HG02852 (cell line): ENCODE data around the gene INPP1.
"Not testable (repeated sequence)": the region's sequence is repeated elsewhere in the genome, so short reads cannot be mapped to it uniquely, and the experiment has no call there.

ENCODE experiments used
- ATAC-seq: cut with Tn5 transposase; IDR thresholded peaks from one replicate; pipeline ENCODE4 v1.9.1; 2021; ENCODE audit warnings: mild to moderate bottlenecking, moderate library complexity; ENCODE audit not compliant: unreplicated experiment

The INPP1 gene, protein sequence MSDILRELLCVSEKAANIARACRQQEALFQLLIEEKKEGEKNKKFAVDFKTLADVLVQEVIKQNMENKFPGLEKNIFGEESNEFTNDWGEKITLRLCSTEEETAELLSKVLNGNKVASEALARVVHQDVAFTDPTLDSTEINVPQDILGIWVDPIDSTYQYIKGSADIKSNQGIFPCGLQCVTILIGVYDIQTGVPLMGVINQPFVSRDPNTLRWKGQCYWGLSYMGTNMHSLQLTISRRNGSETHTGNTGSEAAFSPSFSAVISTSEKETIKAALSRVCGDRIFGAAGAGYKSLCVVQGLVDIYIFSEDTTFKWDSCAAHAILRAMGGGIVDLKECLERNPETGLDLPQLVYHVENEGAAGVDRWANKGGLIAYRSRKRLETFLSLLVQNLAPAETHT

DNA sequence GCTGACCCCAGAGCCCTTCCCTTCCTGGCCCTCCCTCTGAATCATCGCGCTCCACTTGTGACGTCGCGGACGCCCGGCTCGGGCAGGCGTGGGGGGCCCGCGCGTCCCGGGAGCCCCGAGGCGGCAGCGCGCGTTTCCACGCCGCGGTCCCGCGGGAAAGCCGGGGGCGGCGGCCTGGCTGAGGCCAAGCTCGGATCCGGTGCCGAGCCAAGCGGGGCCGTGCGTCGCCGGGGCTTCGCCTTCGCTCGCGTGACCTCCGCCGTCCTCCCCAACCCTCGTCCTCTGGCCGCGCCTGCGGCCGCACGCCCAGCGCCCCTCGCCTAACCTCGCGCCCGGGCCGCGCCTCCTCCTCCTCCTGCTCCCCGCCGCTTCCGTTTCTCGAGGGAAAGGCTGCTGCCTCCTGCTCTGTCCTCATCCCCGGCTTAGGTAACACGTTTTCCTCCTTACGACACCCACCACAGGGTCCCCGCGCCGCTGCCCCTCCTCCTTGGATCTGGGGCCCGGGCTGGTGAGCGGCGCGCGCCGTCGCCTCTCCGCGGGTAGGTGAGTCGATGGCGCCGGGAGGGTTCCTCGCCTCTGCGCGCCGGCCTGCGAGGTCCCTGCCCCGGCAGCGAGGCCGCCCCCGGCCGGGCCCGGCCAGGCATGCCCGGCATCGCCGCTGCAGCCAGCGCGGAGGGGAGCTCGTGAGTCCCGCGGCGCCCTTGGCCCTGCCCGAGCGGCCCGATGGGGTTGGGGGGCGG, at the start of gene INPP1:
TSS of gene INPP1 (plus strand) at position 54 of the 740 bp plus-strand sequence. CDS start 16,514 bp downstream, outside the sequence.
- peak; percentile 59 for ATAC-seq

DNA sequence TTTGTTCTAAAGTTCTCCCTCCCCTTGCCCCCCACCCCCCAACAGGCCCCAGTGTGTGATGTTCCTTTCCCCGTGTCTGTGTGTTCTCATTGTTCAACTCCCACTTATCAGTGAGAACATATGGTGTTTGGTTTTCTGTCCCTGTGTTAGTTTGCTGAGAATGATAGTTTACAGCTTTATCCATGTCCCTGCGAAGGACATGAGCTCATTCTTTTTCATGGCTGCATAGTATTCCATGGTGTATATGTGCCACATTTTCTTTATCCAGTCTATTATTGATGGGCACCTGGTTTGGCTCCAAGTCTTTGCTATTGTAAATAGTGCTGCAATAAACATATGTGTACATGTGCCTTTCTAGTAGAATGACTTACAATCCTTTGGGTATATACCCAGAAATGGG, 45.5 kb upstream of the INPP1 start:
- not testable (repeated sequence) for ATAC-seq

DNA sequence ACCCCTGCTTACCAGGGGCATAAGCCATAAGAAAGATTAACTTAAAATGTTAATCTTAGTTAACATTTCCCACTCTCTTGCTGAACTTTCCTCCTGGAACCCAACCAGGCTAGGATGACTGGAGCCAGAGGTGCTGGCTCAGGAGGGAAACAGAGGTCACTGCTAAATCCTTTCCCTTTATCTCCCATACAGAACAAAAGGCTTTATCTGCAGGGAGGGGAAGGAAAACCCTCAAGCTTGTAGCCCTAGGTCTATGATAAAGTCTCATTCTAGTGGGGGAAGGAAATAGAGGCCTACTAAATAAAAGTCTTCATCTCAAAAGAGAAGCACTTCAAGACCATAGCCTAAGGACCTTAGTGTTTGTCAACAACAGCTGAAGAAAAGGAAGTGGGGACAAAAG, 42.4 kb upstream of the INPP1 start:
- no peak for ATAC-seq

DNA sequence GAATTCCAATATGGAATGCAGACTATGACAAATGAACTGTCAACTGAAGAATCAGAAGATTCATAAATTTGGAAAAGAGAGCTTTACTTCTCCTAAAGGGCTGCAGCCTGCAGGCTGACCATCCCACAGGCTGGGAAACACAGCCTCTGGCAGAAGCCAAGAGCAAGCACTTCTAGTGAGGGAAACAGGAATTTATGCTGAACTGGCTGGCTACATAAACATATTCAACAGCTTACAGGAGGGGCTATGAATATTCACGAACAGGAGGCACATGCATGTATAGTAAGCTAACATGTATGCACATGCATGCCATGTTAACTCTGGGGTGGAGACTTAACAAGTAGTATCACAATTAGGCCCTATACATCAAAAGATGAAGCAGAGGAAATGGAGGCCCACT, 41.3 kb upstream of the INPP1 start:
- ATAC-seq, result no peak

DNA sequence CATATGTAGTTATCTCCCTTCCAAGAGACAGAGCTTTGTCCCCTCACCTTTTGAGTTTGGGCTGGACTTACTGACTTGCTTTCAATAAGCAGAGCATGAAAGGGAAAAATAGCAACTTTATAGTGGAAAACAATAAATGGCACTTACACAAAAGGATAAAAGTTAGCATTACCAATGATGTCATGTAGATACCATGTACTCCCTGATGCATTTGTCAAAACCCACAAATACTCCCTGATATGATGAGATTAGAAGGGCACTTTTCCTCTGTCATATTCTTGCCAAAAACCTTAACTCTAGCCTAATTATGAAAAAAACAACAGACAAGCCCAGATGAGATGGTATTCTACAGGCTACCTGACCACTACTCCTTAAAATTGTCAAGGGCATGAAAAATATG, 39.7 kb upstream of the INPP1 start:
- ATAC-seq, result no peak

DNA sequence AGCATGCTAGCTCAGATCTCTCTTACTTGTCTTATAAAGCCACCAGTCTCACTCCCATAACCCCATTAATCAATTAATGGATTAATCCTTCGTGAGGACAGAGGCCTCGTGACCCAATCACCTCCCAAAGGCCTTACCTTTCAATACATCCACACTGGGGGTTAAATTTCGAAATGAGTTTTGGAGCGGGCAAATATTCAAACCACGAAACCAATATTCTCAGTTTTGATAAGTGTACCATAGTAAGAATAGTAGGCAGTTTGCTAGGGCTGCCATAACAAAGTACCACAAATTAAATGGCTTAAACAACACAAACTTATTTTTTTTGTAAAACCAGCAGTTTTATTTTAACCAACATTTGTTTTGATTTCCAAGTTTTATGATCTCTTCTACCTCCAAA, 39.0 kb upstream of the INPP1 start:
- ATAC-seq, result no peak

DNA sequence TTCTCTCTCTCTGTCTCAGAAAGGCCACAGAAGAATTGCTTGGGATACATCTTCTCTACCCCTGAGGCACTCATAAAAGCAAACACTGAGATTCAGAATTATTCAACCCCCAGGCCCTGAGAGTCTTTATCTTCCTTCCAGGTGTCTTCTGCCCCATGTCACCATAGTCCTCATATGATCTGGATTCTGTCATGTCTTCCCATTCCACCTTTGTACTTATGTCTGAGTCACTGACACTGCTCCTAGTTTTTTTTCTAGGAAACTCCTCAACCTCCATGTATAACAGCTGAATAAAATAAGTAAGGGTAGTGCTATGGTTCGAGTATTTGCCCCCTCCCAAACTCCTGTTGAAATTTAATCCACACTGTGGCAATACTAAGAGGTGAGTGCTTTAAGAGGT, 35.4 kb upstream of the INPP1 start:
- ATAC-seq, result no peak

DNA sequence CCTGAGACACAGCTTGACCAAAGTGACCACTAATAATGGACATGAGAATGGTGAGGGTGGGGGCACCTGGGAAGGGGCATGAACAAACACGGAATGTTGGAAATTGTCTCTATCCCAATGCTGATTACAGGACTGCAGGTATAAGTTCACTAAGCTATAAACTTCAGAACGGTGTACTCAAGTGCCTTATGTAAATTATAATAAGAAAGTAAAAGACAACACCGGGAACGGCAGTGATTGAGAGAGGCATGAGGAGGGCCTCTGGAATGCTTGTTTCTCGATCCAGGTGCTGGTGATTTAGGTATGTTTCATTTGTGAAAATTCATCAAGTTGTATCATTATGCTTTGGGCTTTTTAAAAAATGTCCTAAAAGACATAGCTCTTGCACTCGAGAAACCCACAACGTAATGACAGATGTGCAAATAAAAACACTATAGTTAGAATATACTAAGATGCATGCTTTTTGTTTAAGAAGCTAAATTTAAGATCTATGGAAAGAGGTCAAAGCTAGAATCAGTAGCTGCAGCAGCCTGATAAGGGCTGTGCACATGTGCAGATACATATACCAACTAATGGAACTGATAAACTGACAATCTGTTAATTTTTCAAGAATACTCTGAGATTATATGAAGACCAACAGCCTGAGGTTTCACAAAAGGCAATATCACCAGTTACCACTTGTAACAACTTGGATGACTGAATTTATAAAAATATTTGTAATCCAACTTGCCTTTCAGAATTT, 31.3 kb upstream of the INPP1 start:
- ATAC-seq, result no peak

DNA sequence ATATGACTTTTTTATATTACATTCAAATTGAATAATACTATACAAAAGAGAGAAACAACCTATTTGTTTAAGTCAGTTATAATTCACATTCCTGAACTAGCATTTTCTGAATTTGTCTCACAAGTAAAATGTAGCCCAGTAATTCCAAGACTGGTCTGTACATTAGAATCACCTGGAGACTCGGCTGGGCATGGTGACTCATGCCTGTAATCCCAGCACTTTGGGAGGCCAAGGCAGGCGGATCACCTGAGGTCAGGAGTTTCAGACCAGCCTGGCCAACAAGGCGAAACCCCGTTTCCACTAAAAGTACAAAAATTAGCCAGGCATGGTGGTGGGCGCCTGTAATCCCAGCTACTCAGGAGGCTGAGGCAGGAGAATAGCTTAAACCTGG, 30.8 kb upstream of the INPP1 start:
- not testable (repeated sequence) for ATAC-seq

DNA sequence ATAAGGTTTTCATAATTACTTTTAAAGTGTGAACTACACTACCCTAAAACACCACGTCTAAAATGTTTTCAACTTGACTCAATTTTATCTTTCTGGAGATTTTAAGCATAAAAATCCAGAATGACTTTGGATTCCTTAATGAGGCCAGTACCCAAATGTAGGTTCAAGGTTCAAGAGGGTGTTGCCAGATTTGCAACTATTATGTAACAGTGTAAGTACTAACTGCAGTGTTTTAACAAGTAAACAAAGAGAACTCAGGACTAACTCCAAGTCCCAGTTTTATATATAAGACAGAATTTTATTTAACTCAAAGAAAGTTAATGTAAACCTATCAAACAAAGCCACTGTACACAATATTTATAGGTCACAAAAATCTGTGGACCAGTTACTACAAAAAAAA, 29.5 kb upstream of the INPP1 start:
- ATAC-seq, result no peak

DNA sequence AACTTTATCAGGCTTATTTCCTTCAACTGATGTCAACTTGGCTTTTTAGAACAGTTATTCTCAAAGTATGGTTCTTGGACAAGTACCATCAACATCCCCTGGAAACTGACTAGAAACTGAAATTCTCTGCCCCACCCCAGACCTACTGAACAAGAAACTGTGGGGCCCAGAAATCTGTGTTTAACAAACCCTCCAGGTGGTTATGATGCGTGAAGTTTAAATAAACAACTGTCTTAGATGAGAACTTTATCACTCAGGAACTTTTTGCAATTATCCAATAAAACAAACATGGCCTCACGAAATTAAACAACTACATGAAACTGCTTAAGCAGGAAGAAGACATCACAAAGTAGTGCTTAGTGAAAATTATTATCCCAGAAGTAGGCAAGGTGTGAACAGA, 28.1 kb upstream of the INPP1 start:
- no peak for ATAC-seq

DNA sequence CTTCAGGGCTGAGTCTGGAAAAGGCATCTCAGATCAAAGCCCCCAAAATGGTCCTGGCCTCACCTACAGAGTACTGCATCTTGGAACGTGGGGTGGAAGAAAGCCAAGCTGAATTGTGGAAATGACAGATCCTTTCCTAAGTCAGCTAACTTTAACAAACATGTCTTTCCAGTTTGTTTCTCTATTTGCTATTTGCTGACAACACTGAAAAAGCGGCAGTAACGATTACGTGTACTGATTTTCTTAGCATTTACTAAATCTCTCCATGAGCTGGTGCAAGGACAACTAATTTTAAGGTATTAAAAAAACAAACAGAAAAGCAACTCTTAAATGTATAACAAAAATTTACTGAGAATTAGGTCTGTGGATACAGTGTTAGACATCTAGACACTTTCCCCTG, 24.9 kb upstream of the INPP1 start:
- no peak for ATAC-seq

DNA sequence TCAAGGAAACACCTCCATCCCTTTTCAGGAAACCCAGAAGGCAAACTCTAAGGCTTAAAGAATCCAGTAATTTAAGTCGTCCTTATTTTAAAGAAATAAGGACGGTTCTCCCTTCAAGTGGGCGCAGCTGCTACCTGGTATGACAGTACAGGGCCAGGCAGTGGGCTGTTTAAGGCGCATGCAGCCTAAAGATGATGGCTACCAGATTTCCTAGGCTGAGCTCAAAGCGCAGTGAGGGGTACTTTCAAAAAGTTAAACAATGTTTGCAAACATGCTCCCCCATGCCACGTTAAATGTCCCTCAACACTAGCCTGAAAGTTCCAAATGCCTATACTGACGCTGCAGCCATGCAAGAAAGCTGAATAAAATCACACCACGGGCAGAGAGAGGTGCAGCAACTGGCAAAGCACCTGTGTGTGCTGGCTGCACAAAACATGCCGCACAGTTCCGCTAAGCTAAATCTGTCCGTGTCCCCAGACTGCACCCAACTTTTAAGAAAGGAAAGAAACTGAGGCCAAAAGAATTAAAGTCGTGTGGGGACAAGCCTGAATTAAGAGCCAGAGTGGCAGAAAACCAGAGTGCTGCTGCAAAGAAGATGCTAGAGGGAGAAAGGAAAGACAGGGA, 24.3 kb upstream of the INPP1 start:
- ATAC-seq, result peak; percentile 27

DNA sequence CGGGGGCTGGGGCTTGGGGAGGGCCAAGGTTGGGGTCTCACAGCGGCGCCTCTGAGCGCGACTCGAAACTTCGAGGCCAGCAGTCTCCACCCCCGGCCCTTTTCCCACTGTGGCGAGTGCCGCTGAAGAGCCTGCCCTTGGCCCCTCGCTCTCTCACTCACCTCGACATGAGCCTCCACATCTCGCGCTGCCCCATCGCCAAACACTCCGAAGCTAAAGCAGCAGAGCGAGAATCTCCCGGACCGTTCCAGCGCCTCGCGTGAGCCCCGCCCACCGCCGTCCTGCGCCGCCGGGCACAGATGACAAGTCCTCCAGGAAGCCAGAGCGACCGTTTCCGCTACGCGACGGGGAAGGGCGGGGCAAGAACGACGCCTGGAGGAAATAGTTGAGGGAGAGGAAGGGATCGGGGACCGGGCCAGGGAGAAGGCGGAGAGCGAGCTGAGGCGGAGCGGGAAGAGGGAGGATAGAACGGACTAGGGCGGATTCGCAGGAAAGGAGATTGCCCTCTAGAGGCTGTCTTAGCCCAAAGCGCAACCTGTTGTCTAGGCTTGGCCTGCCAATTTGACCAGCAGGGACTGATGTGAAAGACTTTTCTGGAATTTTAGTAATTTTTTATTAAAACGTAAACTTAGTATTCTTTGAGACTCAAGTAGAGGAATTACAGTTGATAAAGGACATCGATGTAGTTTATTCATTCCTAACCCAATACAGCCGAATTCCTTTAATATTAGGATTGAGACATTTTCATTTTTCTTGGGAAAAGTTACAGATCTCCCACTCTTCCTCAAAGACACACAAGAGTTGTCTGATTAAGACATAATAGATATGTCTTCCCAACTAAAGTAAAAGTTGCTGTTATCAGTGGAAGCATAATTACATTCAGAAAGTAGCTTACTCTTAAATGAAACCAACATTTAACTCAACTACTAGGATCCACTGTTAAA, 23.6 kb upstream of the INPP1 start, which contains the start of gene HIBCH:
TSS of gene HIBCH (minus strand) at position 272 of the 944 bp plus-strand sequence. CDS start at position 196, 76 bp downstream.
- peak; percentile 94 for ATAC-seq

DNA sequence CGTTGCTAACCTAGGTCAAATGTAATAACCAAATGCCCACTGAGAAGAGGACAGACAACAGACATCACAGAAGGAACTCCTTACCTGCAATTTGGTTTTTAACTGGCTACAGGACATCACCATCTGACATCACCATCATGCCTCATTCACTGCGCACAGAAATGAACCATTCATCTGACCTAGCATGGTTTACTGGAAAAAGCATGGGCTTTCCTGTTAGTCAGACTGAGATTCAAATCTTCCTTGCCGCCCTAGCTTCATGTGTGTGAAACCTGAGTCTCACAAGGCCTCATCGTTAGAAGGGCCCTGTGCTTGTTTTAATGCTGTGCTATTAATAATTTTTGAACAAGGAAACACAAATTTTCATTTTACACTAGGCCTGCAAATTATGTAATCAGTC, 22.7 kb upstream of the INPP1 start:
- no peak for ATAC-seq

DNA sequence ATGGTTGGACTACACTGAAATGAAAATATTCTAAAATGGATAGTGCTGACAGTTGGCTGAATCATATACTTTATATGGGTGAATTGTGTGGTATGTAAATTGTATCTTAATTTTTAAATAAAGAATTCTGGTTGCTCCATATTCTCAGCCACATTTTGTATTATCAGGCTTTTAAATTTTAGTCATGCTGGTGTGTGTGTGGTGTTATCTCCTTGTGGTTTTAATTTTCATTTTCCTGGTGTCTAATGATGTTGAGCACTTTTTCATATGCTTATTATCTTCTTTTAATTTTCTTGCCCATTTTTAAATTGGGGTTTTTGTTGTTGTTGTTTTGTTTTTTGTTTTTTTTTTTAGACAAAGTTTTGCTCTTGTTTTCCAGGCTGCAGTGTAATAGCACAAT, 20.0 kb upstream of the INPP1 start:
- no peak for ATAC-seq

DNA sequence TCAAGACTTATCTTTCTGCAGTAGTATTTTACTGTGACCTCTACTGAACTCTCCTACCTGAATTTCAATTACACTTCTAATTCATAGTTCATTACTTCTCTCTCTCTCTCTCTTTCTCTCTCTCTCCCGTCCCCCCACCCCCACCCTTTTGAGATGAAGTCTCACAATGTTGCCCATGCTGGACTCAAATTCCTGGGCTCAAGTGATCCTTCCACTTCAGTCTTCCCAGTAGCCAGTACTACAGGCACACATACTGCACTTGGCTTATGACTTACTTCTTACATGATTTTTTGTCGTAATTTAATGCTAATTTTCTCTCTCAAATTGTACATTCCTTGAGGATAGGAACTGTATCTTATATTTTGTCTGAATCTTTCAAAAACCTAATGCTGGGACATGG, 17.8 kb upstream of the INPP1 start:
- no peak for ATAC-seq

DNA sequence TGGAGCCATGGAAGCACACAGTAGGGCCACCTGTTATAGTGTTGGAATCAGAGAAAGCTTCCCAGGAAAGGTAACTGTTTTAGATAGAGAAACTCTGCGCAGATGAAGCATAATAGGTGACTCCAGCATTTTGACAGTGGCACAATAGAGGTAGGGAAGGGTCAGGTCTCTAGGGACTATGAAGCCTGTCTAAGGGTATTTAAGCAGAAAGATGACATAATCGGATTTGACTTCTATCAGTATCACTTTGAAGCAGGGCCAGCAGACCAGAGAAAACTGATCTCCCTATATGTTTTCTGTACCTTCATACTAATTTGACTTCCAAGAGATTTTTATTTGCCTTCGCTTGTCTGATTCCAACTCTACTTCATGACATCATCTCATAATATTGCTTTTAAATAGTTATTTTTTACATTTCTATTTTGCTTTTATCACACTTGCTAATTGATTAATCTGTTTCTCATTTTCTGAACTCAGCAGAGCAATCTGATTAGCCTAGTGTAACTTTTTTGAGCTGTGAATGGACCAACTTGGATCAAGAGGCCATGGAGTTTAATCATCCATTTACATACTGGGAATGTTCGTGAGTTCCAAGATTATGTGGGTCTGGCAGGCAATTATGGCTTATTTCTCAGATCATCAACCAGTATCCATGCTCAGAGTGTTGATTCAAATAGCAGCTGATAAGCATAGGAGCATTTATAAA, 15.4 kb upstream of the INPP1 start:
- no peak for ATAC-seq

DNA sequence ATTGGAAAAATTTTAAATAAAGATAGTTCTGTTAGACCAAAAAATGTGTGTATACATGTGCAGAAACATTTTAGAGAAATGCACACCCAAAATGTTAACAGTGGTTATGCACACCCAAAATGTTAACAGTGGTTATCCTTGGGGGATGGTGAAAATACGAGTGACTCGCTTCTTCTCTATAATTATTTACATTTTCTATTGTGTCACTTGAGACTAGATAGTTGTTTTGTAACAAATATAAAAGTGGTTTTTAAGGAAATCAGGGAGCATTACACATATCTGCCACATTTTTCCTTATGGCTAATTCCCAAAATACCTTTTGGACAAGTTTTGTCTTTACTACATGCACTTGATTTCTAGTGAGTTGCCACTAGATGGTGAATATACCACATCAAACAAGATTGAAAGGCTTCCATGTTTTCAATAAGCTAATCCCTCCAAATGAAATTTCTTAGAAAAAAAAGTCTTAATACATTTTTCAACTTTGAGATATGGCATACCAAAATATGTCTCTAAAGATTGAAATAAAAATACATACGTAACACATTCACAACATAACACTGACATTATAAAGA, 14.7 kb upstream of the INPP1 start:
- no peak for ATAC-seq
